Mucosa of descending colon (tissue), 3 donors: Measurements from ENCODE around the gene TRPM3. TPM values are rescaled to one million over a fixed set of nuclear protein-coding genes. Genes with fewer than 3 reads are reported as not detected.
"Not testable (repeated sequence)": the region's sequence is repeated elsewhere in the genome, so short reads cannot be mapped to it uniquely, and the experiment has no call there.

Experiments
- ATAC-seq: fragments of 200-7000 bp; cut with Tn5 transposase; one replicate; pipeline ENCODE4 v1.9.1; 2020; ENCODE audit warnings: mild to moderate bottlenecking, moderate library complexity
- DNase-seq, 3 donors: peaks; one replicate each; pipeline ENCODE4 v3.0.0-alpha.2; 2020
- H3K36me3 ChIP-seq: fragments of 200-600 bp; one replicate; pipeline ENCODE4 v1.8.0; 2021; ENCODE audit warnings: low read depth, mild to moderate bottlenecking
- H3K4me1 ChIP-seq: fragments of 200-600 bp; one replicate; pipeline ENCODE4 v1.8.0; 2021; ENCODE audit warnings: low read depth, mild to moderate bottlenecking
- H3K4me3 ChIP-seq: fragments of 200-600 bp; one replicate; pipeline ENCODE4 v1.8.0; 2021; ENCODE audit warnings: mild to moderate bottlenecking
- H3K9me3 ChIP-seq: fragments of 200-600 bp; one replicate; pipeline ENCODE4 v1.8.0; 2021; ENCODE audit warnings: mild to moderate bottlenecking
- CTCF ChIP-seq: fragments of 200-600 bp; IDR thresholded peaks from one replicate; pipeline ENCODE4 v1.8.0; 2022; ENCODE audit warnings: antibody characterized with exemption, mild to moderate bottlenecking
- intact Hi-C, 2 donors: fragments of 100-400 bp; cut with DNase I in 1 of 2; cut with micrococcal nuclease in 1 of 2; formaldehyde crosslinking; loops; one replicate each; pipeline versions ENCODE4 v1.11.0 to v1.11.1; 2022; cut with DNase I, micrococcal nuclease
- total RNA-seq, 3 donors: library from RNA; stranded (reverse); fragmentation: NEBNext Ultra II Directional in 2 of 3; extraction: Animal tissue kit (Norgen Biotek cat#: 25700) in 2 of 3; gene quantifications; one replicate each; pipeline versions ENCODE4 v1.2.1 to v1.2.4, GENCODE V29; 2021 to 2023
- donor health status: DM: no; HTN: no; CAD: no; lungs with moderate emphysema.
- donor health status: DM: no; HTN: no; CAD: no.
- donor health status: DM: no; HTN: yes; CAD: no.

Gene TRPM3
- total RNA-seq, 3 donors from 2014 or later = 0.29 to 0.55 (median 0.51) TPM

- TF ChIP-seq CTCF = no peak
- no peaks in the 10 kb centered on the region for H3K4me1 ChIP-seq
- no peaks in the 10 kb centered on the region for H3K36me3 ChIP-seq
- DNase-seq (no peak), ATAC-seq (no peak)
- no peaks in the 10 kb centered on the region for H3K9me3 ChIP-seq
- intact Hi-C loops = no loop called here
- H3K4me3 ChIP-seq = no peak overlapping the region
These were observed 145.6 kb downstream of the TRPM3 start for GRCh38 chr9:70975821-70976220.

- DNase-seq (no peak), ATAC-seq (no peak)
- no peaks in the 10 kb centered on the region for H3K36me3 ChIP-seq
- H3K4me3 ChIP-seq = no peak overlapping the region
- intact Hi-C loops = no loop called here
- no peaks in the 10 kb centered on the region for H3K4me1 ChIP-seq
- H3K9me3 ChIP-seq = no peaks in the 10 kb centered on the region
- TF ChIP-seq CTCF = no peak
These were observed 149.7 kb downstream of the TRPM3 start for GRCh38 chr9:70971723-70972122.

- intact Hi-C loops, ATAC-seq, DNase-seq: not testable (repeated sequence)
These were observed 155.0 kb downstream of the TRPM3 start for GRCh38 chr9:70966380-70966779.

GRCh38 chr9:70964861-70965260 lies 156.6 kb downstream of the TRPM3 start:
- Histone ChIP-seq H3K9me3 (no peaks in the 10 kb centered on the region), H3K4me3 (no peak overlapping the region), H3K36me3 (no peaks in the 10 kb centered on the region), H3K4me1 (no peaks in the 10 kb centered on the region)
- ATAC-seq = no peak
- no peak for DNase-seq
- no peak for TF ChIP-seq CTCF
- intact Hi-C loops = no loop called here

More at GRCh38 chr9:70966380-70966779, 155.0 kb downstream of the TRPM3 start:
- not testable (repeated sequence) for H3K4me3 ChIP-seq, H3K4me1 ChIP-seq, H3K36me3 ChIP-seq, H3K9me3 ChIP-seq

GRCh38 chr9:70963554-70963953 lies 157.9 kb downstream of the TRPM3 start:
- Histone ChIP-seq H3K4me3 (no peak overlapping the region), H3K4me1 (no peaks in the 10 kb centered on the region), H3K36me3 (no peaks in the 10 kb centered on the region), H3K9me3 (no peaks in the 10 kb centered on the region)
- no peak for TF ChIP-seq CTCF
- ATAC-seq (no peak), DNase-seq (no peak)
- intact Hi-C loops = no loop called here

- H3K9me3 ChIP-seq = no peaks in the 10 kb centered on the region
- intact Hi-C loops = no loop called here
These were observed 158.5 kb downstream of the TRPM3 start for GRCh38 chr9:70962761-70963440.

More at GRCh38 chr9:70962761-70963440, 158.5 kb downstream of the TRPM3 start:
- H3K36me3 ChIP-seq = no peaks in the 10 kb centered on the region
- ATAC-seq (no peak), DNase-seq (no peak)
- no peak overlapping the region for H3K4me3 ChIP-seq
- H3K4me1 ChIP-seq = no peaks in the 10 kb centered on the region
- TF ChIP-seq CTCF = no peak
